IMR-90 (cell line): ENCODE data around the gene GPR142. TPM values are rescaled to one million over a fixed set of nuclear protein-coding genes. Genes with fewer than 3 reads are reported as not detected.

ENCODE experiments used
- ATAC-seq: fragments of 200-7000 bp; cut with Tn5 transposase; 2 replicates; pipeline ENCODE4 v1.9.1; 2020; ENCODE audit warnings: low read depth, mild to moderate bottlenecking, moderate library complexity
- BruUV-seq: library from RNA; stranded (reverse); fragments of 400-500 nt; replicated peaks from 2 replicates; lab custom pipeline; 2021; lab: Mats Ljungman, UMichigan
- CTCF ChIA-PET: fragments of 300-600 bp; formaldehyde crosslinking; extraction: SDS; loops from one replicate; lab custom pipeline; 2021; ENCODE audit warnings: antibody characterized with exemption; lab: Yijun Ruan, JAX
- POLR2A ChIA-PET: fragments of 300-600 bp; sonication (Branson Sonifier 250); formaldehyde crosslinking; loops from one replicate; lab custom pipeline; 2022; ENCODE audit warnings: antibody characterized with exemption; ENCODE audit not compliant: unreplicated experiment; lab: Charles Lee
- DNase-seq: peaks from one replicate; pipeline ENCODE4 v3.0.0; 2013
- H2AFZ ChIP-seq: replicated peaks from 2 replicates; pipeline ENCODE3; 2013; ENCODE audit warnings: low read length, mild to moderate bottlenecking; ENCODE audit not compliant: poor library complexity
- H2AK5ac ChIP-seq: 2 replicates; pipeline ENCODE4 v1.6.1; 2013; ENCODE audit warnings: low read depth, low read length, inconsistent platforms
- H2AK9ac ChIP-seq: replicated peaks from 2 replicates; pipeline ENCODE3; 2013; ENCODE audit warnings: mild to moderate bottlenecking, low read depth, low read length, moderate library complexity; ENCODE audit not compliant: poor library complexity
- H2BK120ac ChIP-seq: 2 replicates; pipeline ENCODE4 v1.6.1; 2013; ENCODE audit warnings: low read depth, low read length, inconsistent platforms
- H2BK15ac ChIP-seq: 3 replicates; pipeline ENCODE4 v1.6.1; 2013; ENCODE audit warnings: low read depth, low read length, inconsistent platforms
- H2BK20ac ChIP-seq: 2 replicates; pipeline ENCODE4 v1.6.1; 2013; ENCODE audit warnings: low read depth, mild to moderate bottlenecking, inconsistent platforms, low read length, moderate library complexity
- H2BK5ac ChIP-seq: 2 replicates; pipeline ENCODE4 v1.6.1; 2013; ENCODE audit warnings: mild to moderate bottlenecking, low read depth, low read length, inconsistent platforms; ENCODE audit not compliant: poor library complexity, severe bottlenecking
- H3K14ac ChIP-seq: replicated peaks from 2 replicates; pipeline ENCODE4 v1.6.1; 2013; ENCODE audit warnings: low read depth, low read length, inconsistent platforms
- H3K18ac ChIP-seq: 2 replicates; pipeline ENCODE4 v1.6.1; 2013; ENCODE audit warnings: low read depth, low read length, control low read depth
- H3K23ac ChIP-seq: 2 replicates; pipeline ENCODE4 v1.6.1; 2013; ENCODE audit warnings: low read depth, low read length, inconsistent platforms
- H3K27ac ChIP-seq: 2 replicates; pipeline ENCODE4 v1.5.1; 2013; ENCODE audit warnings: mild to moderate bottlenecking, control low read depth, low read length; ENCODE audit not compliant: insufficient read depth
- H3K27me3 ChIP-seq: 2 replicates; pipeline ENCODE4 v1.6.1; 2013; ENCODE audit warnings: low read length; ENCODE audit not compliant: control insufficient read depth, insufficient read depth
- H3K36me3 ChIP-seq: 2 replicates; pipeline ENCODE4 v1.6.1; 2013; ENCODE audit warnings: low read length, mixed read lengths; ENCODE audit not compliant: control insufficient read depth, insufficient read depth
- H3K4ac ChIP-seq: 2 replicates; pipeline ENCODE4 v1.6.1; 2013; ENCODE audit warnings: low read depth, low read length, inconsistent platforms
- H3K4me1 ChIP-seq: 2 replicates; pipeline ENCODE4 v1.6.1; 2013; ENCODE audit warnings: low read length, mixed read lengths; ENCODE audit not compliant: control insufficient read depth, insufficient read depth
- H3K4me2 ChIP-seq: 2 replicates; pipeline ENCODE4 v1.6.1; 2013; ENCODE audit warnings: low read depth, mild to moderate bottlenecking, control low read depth, low read length, moderate library complexity
- H3K4me3 ChIP-seq: 2 replicates; pipeline ENCODE4 v1.5.1; 2013; ENCODE audit warnings: low read depth, mild to moderate bottlenecking, control low read depth, low read length, moderate library complexity; ENCODE audit not compliant: insufficient read depth
- H3K56ac ChIP-seq: 2 replicates; pipeline ENCODE4 v1.6.1; 2013; ENCODE audit warnings: low read length, inconsistent platforms; ENCODE audit not compliant: insufficient read depth; ENCODE audit errors: extremely low read depth
- H3K79me1 ChIP-seq, 2 experiments: 2 replicates each; pipeline ENCODE4 v1.6.1; 2013; ENCODE audit warnings: low read length in 2 of 2, inconsistent platforms in 1 of 2, low read depth in 1 of 2
- H3K9ac ChIP-seq: 2 replicates; pipeline ENCODE4 v1.6.1; 2013; ENCODE audit warnings: low read depth, low read length, control low read depth
- H3K9me1 ChIP-seq: 2 replicates; pipeline ENCODE4 v1.6.1; 2013; ENCODE audit warnings: low read length, inconsistent platforms; ENCODE audit not compliant: insufficient read depth
- H3K9me3 ChIP-seq: 2 replicates; pipeline ENCODE4 v1.6.1; 2013; ENCODE audit warnings: low read length; ENCODE audit not compliant: control insufficient read depth, insufficient read depth
- H4K20me1 ChIP-seq: 2 replicates; pipeline ENCODE4 v1.6.1; 2013; ENCODE audit warnings: low read length, inconsistent platforms; ENCODE audit not compliant: insufficient read depth
- H4K5ac ChIP-seq: 2 replicates; pipeline ENCODE4 v1.6.1; 2013; ENCODE audit warnings: mild to moderate bottlenecking, low read depth, low read length, control low read depth
- H4K8ac ChIP-seq, 2 experiments: 2 replicates each; pipeline ENCODE4 v1.6.1; 2013; ENCODE audit warnings: low read depth in 2 of 2, low read length in 2 of 2, control low read depth in 1 of 2, inconsistent platforms in 1 of 2
- H4K91ac ChIP-seq: 2 replicates; pipeline ENCODE4 v1.6.1; 2013; ENCODE audit warnings: low read depth, low read length, inconsistent platforms; ENCODE audit not compliant: insufficient read depth
- BHLHE40 ChIP-seq: fragments of 150-350 bp; IDR thresholded peaks from 2 replicates; pipeline ENCODE4 v1.6.1; 2016; ENCODE audit warnings: mild to moderate bottlenecking, low read depth, low read length
- CEBPB ChIP-seq: IDR thresholded peaks from 2 replicates; pipeline ENCODE4 v1.6.1; 2012; ENCODE audit warnings: low read depth, low read length, improper control_type of control experiment
- FOS ChIP-seq: fragments of 150-350 bp; IDR thresholded peaks from 2 replicates; pipeline ENCODE4 v1.6.1; 2016; ENCODE audit warnings: low read depth, low read length
- MAFK ChIP-seq: IDR thresholded peaks from 2 replicates; pipeline ENCODE4 v1.6.1; 2012; ENCODE audit warnings: low read depth, low read length, improper control_type of control experiment
- MAZ ChIP-seq: IDR thresholded peaks from 2 replicates; pipeline ENCODE4 v1.6.1; 2012; ENCODE audit warnings: low read depth, mild to moderate bottlenecking, low read length, improper control_type of control experiment, moderate library complexity, borderline replicate concordance
- NFE2L2 ChIP-seq: fragments of 150-350 bp; IDR thresholded peaks from 2 replicates; pipeline ENCODE4 v1.6.1; 2016; ENCODE audit warnings: low read depth, mild to moderate bottlenecking, low read length
- RCOR1 ChIP-seq: IDR thresholded peaks from 2 replicates; pipeline ENCODE4 v1.6.1; 2012; ENCODE audit warnings: mild to moderate bottlenecking, low read length, improper control_type of control experiment; ENCODE audit not compliant: insufficient replicate concordance
- SMC3 ChIP-seq: fragments of 150-350 bp; IDR thresholded peaks from 2 replicates; pipeline ENCODE4 v1.6.1; 2016; ENCODE audit warnings: low read depth, mild to moderate bottlenecking, antibody characterized with exemption, low read length, moderate library complexity
- WGBS, 2 experiments: methylation state at CpG; one replicate each; pipeline versions ENCODE4 v1.1.5 to v1.1.7; 2013; ENCODE audit warnings: missing lambda C conversion rate in 2 of 2; ENCODE audit not compliant: insufficient read length in 1 of 2; ENCODE audit errors: extremely low coverage in 2 of 2; 5-methylcytosine and 5-hydroxymethylcytosine counted together
- dilution Hi-C: fragments of 300-500 bp; cut with HindIII; formaldehyde crosslinking; loops from one replicate; pipeline ENCODE4 v1.14.3; 2018; ENCODE audit warnings: low sequenced_read_pairs; ENCODE audit not compliant: unreplicated experiment
- in situ Hi-C: fragments of 300-500 bp; cut with MboI; formaldehyde crosslinking; loops from 3 replicates; pipeline ENCODE4 v1.14.3; 2019; ENCODE audit warnings: low sequenced_read_pairs, inconsistent platforms, mixed read lengths
- intact Hi-C: fragments of 100-400 bp; cut with micrococcal nuclease; formaldehyde crosslinking; loops from 2 replicates; pipeline ENCODE4 v1.10.0; 2022
- polyA plus RNA-seq, 3 experiments: library from polyadenylated mRNA; depleted of rRNA; stranded (reverse); fragments of >200 nt; gene quantifications; 2 replicates each; pipeline ENCODE4 v1.2.3, GENCODE V29; 2012; ENCODE audit warnings: low replicate concordance in 1 of 3
- total RNA-seq: library from RNA; depleted of rRNA; stranded (reverse); fragments of >200 nt; gene quantifications from 2 replicates; pipeline ENCODE4 v1.2.3, GENCODE V29; 2012
- TF ChIP-seq, protein P1 (sequence below): conservative IDR thresholded peaks from 2 replicates; pipeline ENCODE4 v1.5.1; 2012; ENCODE audit warnings: mild to moderate bottlenecking, low read depth, low read length, improper control_type of control experiment

The GPR142 gene
- total and polyA plus RNA-seq, 2 of the 4 experiments (the other 2 are of a cell fraction) = not detected

DNA sequence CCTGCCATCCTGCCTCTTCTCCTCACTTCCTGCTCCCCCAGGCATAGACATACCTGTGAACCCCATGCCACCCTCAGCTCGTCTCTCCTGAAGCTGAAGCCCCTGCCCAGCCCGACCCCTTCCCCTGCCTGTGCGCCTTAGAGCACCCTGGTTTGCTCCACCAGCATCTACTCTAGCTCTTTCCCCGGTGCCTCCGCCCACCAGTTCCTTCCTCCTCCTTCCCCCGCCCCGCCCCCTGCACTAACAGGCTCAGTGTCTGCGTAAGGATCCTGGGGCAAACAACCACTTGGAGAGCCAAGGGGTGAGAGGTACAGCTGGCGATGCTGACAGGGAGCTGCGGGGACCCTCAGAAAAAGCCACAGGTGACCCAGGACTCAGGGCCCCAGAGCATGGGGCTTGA lies 1.9 kb downstream of the GPR142 start:
- Histone ChIP-seq H3K23ac (no peak overlapping the region), H3K9me3 (no peaks in the 10 kb centered on the region), H4K20me1 (no peaks in the 10 kb centered on the region), H3K9me1 (no peaks in the 10 kb centered on the region), H3K4me2 (no peak overlapping the region), H3K27ac (no peak overlapping the region), H2BK15ac (no peak overlapping the region), H4K91ac (no peak overlapping the region), H2AFZ (no peak overlapping the region), H3K14ac (no peak overlapping the region), H3K36me3 (no peaks in the 10 kb centered on the region), H3K4me1 (no peaks in the 10 kb centered on the region), H3K18ac (no peak overlapping the region), H2BK120ac (no peak overlapping the region), H4K5ac (no peak overlapping the region), H4K8ac (no peak overlapping the region), H2AK9ac (no peak overlapping the region), H3K27me3 (no peaks in the 10 kb centered on the region), H2AK5ac (no peak overlapping the region), H3K56ac (no peak overlapping the region), H2BK5ac (no peak overlapping the region), H3K4ac (no peak overlapping the region), H3K4me3 (no peak overlapping the region), H3K9ac (no peak overlapping the region), H3K79me1 (no peaks in the 10 kb centered on the region), H2BK20ac (no peak overlapping the region)
- WGBS, 2 experiments = 16% methylated on average over 5 of the region's 10 CpGs; no CpG with 5 or more reads in 1 of the 2 experiments
- intact Hi-C loops (no loop called here), in situ Hi-C loops (no loop called here), dilution Hi-C loops (no loop called here)
- ATAC-seq (no peak), DNase-seq (no peak)
- TF ChIP-seq NFE2L2 = no peak
- TF ChIP-seq FOS = no peak
- TF ChIP-seq SMC3 = no peak
- TF ChIP-seq, protein P1, sequence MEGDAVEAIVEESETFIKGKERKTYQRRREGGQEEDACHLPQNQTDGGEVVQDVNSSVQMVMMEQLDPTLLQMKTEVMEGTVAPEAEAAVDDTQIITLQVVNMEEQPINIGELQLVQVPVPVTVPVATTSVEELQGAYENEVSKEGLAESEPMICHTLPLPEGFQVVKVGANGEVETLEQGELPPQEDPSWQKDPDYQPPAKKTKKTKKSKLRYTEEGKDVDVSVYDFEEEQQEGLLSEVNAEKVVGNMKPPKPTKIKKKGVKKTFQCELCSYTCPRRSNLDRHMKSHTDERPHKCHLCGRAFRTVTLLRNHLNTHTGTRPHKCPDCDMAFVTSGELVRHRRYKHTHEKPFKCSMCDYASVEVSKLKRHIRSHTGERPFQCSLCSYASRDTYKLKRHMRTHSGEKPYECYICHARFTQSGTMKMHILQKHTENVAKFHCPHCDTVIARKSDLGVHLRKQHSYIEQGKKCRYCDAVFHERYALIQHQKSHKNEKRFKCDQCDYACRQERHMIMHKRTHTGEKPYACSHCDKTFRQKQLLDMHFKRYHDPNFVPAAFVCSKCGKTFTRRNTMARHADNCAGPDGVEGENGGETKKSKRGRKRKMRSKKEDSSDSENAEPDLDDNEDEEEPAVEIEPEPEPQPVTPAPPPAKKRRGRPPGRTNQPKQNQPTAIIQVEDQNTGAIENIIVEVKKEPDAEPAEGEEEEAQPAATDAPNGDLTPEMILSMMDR = no peak
- no peak for TF ChIP-seq MAFK
- TF ChIP-seq MAZ = no peak
- TF ChIP-seq RCOR1 = no peak
- TF ChIP-seq CEBPB = no peak
- TF ChIP-seq BHLHE40 = no peak
- no TSS peak for BruUV-seq
- POLR2A ChIA-PET = no interaction called here
- CTCF ChIA-PET = interaction anchor here (1.8 kb wide), 1 partner anchor 10 kb away, joined by 7 read pairs; no protein-coding TSS in a partner anchor
